ENCODE results near the gene HNRNPA1L2.

- TF ChIP-seq CTCF (IDR thresholded peaks at IDR 0.05 in 8 of 11, conservative IDR thresholded peaks at IDR 0.05 in 3 of 11) (no peak), POLR2A (IDR thresholded peaks at IDR 0.05) (no peak)
Measured at GRCh38 chr13:52615134-52615801, 27.0 kb upstream of the HNRNPA1L2 start.

Data from spleen (tissue), 7 donors.